GM12874 (cell line): ENCODE data around the gene CMTR1.

Source experiments
- CTCF ChIP-seq: IDR thresholded peaks from 2 replicates; pipeline ENCODE4 v1.5.1; 2011; ENCODE audit warnings: low read depth, mild to moderate bottlenecking, control low read depth, low read length, moderate library complexity; ENCODE audit not compliant: insufficient read depth

CMTR1 gene

DNA sequence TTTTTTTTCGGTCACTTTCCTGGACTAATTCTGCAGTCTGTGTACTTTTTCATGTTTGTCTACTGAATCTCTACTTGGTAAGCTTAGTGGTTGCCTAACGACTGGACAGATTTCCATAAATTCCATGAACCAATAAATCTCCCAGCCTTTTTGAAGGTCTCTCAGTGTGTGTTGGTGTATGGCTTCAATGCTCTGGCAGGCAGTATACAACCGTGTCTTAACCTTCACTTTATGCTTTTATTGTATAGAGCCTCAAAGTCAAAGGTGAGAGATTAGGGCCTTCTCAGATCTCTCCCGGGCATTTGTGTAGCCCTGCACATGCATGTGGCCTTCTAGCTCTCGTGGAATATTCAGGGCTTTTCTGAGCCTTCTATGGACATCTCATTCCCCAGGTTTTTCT lies 14.3 kb upstream of the CMTR1 start:
- no peak for TF ChIP-seq CTCF

DNA sequence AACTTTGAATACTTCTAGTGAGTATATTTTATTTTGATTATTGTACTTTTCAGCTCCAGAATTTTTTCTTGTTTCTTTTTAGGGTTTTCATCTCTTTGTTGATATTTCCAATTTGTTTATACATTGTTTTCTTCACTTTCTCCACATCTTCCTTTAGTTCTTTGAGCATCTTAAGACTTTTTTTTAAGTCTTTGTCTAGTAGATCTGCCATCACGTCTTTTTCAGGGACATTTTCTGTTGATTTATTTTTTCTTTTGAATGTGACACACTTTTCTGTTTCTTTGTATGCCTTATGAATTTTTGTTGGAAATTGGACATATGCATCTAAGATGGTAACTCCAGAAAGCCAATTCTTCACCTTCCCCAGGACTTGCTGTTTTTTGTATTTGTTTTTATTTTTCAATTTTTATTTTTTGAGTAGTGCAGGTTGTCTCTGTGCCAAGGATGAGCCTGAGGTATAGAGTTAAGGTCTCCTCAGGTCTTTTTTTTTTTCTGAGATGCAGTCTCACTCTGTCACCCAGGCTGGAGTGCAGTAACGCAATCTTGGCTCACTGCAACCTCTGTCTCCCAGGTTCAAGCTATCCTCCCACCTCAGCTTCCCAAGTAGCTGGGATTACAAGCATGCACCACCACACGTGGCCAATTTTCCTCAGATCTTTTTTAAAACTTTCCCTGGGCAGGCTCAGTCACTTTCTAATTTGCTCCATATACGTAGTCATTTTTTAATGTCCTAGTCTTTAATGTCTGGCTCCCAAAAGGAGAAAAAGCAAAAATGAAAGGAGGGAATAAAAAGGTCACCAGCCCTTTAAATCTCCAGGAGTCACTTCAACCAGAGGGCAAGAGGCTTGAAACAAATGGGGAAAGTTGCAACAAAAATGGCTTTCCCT lies 6.7 kb upstream of the CMTR1 start:
- TF ChIP-seq CTCF = no peak

DNA sequence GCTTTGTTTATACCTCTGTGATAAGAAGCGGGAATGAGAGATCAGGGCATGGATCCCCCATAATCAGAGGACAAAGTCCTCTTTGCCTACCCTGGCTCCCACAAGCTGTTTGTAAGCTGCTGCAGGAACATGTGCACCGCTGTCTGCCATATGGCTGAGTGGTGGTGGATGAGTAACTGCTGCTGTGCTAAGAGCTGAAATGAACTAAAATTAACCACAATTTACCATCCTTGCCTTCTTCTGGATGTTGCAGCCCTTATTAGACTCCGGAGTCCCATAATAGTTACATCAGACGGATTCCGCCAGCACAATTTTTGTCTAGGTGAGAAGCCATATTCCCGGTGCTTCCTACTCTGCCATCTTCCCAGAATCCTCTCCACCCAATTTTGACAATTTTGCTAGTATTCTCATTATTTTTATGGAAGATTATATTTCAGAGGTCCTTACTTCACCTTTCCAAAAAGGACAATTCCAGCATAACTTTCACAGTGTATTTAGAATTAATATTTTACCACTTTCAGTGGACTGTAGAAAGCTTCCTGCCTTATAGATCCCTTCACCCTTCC lies 6.0 kb upstream of the CMTR1 start:
- no peak for TF ChIP-seq CTCF

GRCh38 chr6:37429352-37429750 lies 3.7 kb upstream of the CMTR1 start:
- no peak for TF ChIP-seq CTCF

- TF ChIP-seq CTCF = no peak
Observed at GRCh38 chr6:37432590-37432915, 468 bp upstream of the CMTR1 start.

DNA sequence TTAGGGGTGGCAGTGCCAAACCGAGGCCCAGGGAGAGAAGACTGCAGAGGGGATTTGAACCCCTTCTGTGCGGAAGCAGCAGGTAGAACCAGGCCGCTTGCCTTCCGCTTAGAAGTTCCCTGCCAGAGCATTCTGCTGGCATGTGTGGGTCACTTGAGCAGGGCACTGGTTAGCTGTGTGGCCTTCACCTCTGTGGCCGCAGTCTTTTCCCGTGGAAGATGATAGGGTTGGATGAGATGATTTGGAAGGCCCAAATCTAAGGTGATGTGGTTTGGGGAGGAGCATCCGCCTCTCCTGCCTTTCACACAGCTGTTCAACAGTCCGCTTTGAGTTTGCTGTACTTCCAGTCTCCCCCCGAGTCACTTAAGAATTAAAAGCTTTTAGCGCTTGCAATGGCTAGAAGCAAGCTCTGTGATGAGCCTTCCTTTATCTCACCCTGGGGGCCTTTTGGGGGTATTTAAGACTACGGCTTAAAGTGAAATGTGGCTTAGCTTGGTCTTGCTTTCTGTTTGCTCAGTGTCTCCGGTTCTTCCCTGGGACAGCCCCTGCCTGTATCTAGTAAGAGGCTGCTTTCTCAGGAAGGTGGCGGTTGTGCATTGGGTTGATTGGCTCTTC lies 743 bp downstream of the CMTR1 start:
- no peak for TF ChIP-seq CTCF

GRCh38 chr6:37435373-37435772 lies 2.4 kb downstream of the CMTR1 start:
- TF ChIP-seq CTCF = no peak
